Activated T-helper 1 cell treated with anti-CD3 and anti-CD28 coated beads, Interleukin-2, amount 50 U/mL, for 16 hours (primary cell): ENCODE measurements around the gene CSMD2.

ENCODE experiments used
- DNase-seq, 2 donors: peaks; one replicate each; pipeline ENCODE4 v3.0.0-alpha.2; 2020; ENCODE audit warnings: low read depth in 1 of 2, low spot score in 1 of 2

The CSMD2 gene

DNA sequence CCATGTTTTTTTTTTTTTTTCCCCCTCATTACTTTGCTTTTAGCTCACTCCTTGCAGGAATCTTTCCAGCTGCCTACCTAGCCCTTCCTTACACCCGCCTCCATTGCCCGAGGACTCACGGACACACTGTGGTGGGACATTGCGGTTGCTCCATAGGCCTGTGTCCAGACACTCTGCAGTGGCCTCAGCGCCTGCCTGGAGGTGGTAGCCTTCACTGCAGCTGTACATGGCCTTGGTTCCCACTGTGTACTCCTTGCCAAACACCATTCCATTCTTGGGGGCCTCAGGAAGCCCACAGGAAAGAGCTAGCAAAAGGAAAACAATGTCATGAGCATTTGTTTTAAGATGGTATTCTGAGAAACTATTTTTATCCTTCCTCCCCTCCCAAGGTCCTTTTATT is 592.6 kb downstream of the CSMD2 start:
- DNase-seq, result no peak

DNA sequence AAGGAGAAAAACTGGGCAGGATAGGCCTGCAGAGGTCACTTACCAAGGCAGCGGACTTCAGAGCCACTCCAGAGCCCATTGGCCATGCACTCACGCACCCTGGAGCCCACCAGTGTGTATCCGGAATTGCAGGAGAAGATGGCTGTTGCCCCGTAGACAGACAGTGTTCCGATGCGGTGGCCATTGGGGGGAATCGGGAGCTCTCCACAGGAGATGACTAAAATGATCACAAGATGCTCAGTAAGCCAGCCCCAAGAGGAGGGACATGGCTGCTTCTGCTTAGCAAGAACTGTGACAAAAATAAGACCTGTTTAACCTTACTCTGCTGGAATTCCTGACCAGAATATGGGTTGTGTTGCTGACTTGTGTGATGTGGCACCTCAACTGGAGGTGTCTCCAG is 595.7 kb downstream of the CSMD2 start:
- DNase-seq, result no peak

DNA sequence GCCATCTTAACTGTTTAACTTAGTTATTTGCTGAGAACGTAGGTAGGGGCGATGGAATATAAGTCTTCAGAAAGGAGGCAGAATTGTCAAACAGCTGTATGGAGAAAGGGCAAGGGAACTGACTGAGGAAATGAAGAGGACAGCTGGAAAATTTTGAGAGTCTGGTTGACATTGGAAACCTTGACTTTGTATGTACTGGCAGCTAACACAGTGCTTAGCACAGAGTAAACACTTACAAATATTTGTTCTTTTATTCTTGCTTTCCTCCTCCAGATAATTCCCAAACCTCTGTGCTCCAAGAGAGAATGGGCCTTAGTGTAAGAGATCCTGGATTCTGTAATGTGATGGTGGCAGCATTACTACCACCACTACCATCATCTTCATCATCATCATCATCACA is 601.3 kb downstream of the CSMD2 start:
- DNase-seq, result no peak

DNA sequence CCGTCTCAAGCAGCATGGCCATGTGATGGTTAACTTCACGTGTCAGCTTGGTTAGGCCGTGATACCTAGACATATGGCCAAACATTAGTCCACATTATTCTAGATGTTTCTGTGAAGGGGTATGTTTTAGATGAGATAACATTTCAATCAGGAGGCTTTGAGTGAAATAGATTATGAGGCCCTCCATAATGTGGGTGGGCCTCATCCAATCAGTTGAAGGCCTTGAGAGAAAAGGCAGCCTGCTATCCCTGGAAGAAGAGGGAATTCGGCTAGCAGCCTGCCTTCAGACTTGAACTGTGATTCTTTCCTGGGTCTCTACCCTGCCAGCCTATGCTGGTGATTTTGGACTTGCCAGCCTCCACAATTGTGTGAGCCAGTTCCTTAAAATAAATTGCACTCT is 602.5 kb downstream of the CSMD2 start:
- no peak for DNase-seq

DNA sequence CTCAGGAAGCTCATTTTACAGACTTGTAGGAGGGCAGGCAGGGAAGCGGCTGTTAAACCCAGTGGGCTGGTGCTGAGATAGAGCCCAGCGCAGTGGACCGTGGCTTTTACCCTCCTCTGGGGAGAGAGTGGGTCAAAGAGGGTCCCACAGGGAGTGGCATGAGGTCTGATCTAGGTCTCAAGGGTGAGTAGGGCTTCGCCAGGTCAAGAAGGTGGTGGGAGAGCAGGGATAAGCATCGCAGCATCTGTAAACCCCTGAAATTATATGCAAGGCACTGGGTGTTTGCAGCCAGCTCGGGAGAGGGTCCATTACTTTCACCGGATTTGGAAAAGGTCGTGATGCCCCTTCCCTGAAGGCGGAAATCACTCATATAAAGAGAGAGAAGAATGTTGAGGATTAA is 603.5 kb downstream of the CSMD2 start:
- DNase-seq, result no peak

DNA sequence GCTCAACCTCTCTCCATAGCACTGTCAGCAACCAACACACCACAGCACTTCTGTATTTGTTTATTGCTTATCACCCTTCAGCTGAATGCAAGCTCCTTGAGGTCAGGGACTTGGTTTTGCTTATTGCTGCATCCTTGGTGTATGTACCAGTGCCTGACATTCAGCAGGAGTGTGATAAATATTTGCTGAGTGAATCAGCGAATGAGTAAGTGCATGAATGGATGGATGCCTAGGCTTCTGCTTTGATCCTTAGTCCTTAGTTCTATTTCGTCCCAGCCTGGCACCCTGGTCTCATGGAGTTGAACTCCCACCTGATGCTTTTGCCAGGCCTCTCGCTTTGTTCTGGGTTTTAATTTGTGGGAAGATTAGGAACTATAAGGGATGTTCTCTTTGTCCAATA is 604.4 kb downstream of the CSMD2 start:
- no peak for DNase-seq

DNA sequence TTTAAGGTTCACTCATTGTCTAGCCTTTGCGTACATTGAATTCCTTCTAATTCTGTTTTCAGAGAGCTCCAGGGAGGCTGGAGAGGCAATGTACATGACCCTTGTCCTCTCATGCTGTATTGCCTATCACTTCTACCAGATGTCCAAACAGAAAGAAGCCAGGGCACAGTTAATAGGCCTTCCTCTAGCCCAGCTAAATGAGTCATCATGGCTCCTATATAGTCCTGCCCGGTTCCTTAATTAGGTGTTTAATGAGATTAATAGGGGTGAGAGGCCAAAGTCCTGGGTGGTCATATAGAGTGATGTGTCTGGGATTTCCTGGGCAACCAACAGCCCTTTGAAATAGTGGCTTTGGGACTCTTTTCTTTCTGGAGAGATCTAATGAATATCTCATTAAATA is 616.3 kb downstream of the CSMD2 start:
- DNase-seq, result no peak

DNA sequence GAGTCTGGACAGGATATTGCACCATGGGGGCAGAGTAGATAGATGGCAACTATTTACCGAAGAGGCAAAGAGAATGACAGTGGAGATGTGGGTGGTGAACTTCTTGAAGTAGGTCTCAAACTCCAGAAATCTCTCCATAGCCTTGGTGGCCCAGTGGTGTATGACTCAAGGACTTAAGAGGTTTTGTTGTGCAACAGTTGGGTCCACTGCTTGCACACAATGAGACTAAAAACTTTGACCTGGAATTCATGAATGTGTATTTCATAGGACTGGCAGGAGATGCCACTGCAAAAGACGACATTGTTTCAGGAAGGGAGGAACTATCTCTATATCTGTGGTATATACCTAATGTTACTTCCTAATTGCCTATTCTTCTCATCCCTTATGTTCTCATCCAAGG is 616.7 kb downstream of the CSMD2 start:
- no peak for DNase-seq

DNA sequence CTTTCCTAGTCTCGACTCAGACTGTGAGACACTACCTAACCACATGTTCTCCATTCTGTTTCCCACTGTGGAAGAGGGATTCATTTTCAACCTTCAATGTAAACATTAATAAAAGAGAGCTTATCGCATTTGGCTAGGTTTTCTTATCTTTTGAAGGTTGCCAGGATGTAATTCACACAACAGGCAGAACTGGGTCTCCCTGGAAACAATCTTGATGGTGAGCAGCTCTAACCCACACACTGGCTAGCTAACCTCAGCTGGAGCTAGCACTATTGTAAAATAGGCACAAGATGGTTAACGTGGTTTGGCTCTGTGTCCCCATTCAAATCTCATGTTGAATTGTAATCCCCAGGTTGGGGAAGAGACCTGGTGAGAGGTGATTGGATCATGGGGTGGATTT is 617.5 kb downstream of the CSMD2 start:
- no peak for DNase-seq

DNA sequence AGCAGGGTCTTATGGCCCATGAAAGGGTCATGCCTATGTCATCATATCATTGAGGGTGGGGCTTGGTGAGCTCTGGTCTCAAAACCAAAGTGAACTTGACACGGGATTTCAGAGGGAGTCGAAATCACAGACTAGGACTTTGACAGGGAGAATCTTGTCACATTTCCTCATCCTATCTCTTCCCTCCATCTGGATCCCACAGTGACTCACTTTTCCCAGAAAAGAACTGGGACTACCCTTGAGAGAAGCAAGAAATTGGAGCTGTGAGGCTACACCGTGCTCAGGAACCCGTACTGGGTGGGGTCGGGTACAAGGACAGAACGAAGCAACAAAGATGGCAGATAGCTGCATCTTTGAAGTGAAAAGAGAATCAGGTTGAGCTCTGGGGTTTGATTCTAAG is 623.1 kb downstream of the CSMD2 start:
- DNase-seq, result no peak

DNA sequence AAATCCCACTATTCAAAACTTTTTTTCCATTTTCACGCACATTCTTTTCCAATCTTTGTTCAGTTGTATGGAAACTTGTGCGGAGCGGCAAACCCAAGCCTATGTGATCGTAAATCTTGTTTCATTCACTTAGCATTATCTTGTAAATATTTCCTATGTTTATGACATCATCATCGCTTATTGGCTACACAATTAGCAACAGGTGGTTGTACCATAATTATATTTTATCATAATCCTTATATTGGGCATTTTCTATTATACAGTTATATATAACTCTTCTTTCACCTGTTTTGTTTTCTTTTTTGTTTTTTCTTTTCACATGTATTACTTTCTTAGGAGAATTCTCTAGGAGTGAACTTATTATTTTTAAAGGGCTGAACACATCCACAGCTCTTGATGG is 627.1 kb downstream of the CSMD2 start:
- DNase-seq, result no peak

DNA sequence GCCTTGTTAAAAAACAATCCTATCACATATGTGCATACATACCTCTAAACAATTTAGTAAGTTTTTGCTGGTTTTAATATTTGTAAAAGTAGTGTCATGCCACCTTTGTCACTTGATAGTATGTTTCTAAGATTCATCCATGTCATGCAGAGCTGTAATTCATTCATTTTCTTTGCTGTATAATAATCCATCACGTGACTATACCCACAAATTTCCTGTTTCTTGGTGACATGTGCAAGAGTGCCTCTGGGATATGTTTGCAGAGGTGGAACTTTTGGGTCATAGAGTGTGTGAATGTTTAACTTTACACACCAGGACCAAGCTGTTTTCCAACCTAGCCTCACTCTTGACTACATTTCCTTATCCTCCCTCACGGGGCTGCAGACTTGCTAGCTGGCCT is 629.7 kb downstream of the CSMD2 start:
- no peak for DNase-seq

DNA sequence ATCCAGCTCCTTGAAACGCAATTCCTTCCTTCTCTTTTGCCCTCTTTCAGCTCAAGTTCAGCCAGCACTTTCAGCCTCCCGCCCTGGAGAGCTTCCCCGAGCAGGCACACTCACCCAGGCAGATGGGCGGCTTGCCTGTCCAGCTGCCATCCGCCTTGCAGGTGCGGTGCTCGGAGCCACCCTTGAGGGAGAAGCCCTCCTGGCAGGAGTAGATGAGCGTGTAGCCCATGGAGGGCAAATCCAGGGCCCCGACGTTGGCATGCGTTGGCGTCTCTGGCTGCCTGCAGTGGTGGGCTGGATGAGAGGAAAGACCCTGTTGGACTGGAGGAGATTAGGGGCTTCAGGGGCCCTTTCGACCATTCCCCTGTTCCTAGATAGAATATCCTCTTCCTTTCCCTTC is 632.1 kb downstream of the CSMD2 start:
- no peak for DNase-seq

DNA sequence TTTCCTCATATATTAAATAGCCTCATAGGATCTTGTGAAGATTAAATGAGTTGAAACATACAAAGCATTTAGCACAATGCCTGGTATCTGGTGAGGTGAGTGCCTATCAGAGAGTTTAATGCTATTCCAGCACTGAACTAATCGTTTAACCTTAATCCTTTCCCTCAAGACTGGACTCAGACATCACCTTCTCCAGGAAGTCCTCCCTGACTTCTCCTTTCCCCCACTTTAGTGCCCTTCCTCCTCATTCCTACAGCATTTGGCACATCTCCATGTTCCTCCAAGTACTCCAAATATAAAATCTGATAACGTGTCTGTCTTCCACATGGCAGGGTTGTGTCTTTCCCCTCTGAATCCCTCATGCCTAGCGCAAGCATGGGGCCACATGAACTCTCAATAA is 632.8 kb downstream of the CSMD2 start:
- DNase-seq, result no peak

DNA sequence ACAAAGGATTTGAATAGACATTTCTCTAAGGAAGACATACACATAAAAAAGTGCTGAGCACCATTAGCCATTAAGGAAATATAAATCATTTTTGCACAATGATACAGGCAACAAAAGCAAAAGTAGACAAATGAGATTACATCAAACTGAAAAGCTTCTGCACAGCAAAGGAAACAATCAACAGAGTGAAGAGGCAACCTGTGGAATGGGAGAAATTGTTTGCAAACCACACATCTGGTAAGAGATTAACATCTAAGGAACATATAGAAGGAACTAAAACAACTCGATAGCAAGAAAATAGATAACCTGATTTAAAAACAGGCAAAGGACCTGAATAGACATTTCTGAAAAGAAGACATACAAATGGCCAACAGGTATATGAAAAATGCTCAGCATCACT is 635.1 kb downstream of the CSMD2 start:
- DNase-seq, result no peak

DNA sequence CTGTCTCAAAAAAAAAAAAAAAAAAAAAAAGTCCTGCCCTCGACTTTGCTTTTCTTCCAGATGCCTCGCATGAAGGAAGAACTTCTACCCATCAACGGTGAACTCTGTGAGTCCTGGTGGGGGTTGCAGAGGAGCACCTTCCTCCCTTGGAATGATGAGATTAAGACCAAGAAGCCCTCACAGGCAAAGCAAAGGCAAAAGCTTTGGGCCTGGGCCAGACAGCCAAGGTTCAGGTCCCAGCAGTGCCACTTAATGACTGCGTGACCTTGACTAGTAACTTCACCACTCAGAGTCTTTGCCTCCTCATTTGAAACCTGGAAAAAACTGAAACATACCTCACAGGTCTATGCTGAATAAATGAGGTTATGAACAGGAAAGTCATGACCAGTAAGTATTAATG is 637.1 kb downstream of the CSMD2 start:
- DNase-seq, result no peak

DNA sequence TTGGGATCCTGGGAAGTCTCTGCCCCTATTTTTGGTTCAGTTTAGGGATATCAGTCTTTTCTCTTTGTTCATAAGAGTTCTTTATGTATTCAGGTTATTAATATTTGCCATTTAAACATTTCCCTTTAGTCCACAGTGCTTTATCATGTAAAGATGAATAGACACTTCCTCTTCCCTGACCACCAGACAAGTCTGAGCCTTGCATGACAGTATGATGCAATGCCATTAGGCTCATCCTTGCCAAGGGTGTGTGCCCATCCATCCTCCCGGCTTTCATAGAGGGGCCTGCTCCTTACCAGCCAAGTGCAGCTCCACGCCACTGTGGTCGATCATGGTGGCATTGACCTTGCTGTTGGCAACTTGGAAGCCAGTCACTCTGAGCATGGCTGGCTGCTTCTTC is 640.4 kb downstream of the CSMD2 start:
- no peak for DNase-seq

DNA sequence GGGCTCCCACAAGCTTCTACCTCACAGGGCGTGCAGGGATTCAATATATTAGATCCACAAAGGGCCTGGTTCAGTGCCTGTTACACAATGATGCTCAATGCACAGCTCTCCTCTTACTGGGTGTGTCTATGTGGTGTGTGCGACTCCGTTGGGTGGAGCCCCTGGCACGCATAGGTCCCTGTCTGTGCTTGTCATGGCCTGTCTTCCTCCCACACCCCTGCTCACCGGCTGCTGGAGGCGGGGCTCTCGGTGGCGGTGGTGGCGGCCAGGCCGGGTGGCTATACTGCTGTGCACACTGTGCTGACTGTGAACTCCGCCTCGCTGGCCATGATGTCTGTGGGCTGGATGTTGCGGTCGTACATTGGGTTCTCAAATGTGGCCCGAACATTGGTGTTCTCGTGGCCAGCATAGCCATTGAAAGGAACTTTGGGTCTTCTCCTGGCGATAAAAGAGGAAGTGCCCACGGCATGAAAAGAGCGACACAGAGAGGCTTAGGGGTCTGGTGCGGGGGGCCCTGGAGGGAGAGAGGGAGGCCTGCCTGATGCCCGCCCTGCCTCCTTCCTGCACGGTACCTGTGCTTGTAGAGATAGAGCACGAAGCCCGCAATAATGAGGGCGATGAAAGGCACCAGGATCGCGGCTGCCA is 645.7 kb downstream of the CSMD2 start:
- no peak for DNase-seq

DNA sequence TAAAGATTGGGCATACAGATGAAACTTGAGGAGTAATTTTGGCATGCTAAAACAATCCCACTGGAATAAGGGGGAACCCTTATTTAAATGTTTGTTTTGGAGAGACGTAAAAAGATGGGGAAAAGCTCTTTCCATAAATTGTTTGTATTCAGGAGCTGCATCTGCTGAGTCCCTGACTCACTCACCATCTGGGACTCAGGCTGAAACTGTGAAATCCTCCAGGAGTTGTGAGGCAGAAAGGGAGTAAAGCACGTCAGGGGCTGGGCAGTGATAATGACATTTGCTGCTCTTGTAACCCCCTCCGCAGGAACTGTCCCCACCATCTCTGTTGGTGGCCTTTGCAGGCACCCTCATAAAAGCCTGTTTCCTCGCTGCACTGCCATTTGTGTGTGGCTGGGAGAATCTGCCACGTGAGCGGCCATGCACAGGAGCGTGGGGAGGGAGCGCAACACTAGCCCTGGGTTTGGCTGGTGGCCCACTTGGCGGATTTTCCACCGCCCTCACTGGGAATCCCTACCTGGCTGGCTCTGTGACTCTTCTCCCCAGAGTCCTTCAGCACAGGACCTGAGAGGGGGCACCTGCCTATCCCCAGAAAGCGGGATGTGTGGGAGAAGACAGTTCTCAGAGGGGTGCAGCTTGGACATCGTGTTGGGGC is 647.3 kb downstream of the CSMD2 start:
- DNase-seq, result no peak

DNA sequence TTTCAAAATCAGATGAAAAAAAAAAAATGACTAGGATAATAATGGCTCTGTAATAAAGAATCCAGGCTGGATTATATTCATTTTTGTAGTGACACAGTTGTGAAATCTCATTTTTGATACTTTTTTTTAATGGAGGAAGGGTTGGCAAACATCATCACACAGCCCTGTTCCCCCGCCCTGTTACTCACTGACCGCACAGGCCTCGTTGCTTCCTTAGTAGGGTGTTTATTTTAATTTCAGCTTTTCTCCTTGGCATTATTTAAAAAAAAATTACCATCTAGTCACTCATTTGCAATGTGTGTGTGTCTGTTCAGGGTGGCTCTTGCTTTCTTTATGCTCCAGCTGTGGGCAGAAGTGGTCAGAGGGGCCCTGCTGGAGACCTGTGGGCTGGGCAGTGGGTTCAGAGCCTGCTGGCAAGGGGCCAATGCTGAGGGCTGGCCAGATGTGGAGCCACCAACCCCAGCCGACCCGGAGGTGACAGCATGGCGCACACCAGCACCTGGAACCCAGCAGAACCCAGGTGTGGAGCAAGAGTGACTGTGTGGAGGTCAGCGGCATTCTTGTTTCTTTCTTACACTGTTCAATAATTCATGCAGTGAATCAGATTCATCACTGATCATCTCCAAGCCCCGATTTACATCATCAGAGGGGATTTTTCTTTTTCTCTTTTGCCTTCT is 648.0 kb downstream of the CSMD2 start:
- DNase-seq, result no peak

DNA sequence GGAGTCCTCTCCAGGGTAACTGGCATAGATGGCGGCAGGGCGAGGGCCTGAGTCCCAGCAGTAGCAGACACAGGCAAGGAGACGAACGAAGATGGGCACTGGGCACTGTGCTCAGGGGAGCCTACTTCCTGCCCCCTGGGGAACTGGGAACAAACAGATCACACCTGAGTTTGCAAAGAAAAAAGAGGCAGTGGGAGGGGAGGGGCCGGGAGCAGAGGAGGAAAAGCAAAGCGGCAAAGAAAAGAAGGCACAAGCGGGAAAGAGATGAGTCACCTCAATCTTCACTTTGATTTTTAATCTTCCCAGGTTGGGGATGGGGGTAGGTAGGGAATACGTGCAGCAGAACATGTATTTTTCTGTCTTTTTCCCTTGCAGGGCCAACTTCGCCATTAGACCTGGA is 648.6 kb downstream of the CSMD2 start:
- DNase-seq, result no peak

DNA sequence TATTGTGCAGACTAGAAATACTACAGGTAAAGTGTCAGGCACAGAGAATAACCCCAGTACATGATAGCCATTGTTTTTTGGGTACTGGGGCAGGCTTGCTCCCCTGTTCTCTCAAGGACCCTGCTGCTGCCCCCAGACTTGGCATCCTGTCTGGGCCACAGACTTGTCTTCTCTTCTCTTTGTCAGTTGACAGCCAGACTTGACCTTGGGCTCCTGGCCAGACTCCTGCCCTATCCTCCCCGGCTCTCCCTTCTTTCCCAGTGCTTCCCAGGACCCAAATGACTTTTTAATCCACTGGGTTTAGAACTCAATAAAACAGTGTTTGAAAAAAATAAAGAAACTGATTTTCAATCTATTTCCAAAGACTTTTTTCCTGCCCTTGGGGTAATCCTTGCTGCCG is 649.4 kb downstream of the CSMD2 start:
- no peak for DNase-seq

DNA sequence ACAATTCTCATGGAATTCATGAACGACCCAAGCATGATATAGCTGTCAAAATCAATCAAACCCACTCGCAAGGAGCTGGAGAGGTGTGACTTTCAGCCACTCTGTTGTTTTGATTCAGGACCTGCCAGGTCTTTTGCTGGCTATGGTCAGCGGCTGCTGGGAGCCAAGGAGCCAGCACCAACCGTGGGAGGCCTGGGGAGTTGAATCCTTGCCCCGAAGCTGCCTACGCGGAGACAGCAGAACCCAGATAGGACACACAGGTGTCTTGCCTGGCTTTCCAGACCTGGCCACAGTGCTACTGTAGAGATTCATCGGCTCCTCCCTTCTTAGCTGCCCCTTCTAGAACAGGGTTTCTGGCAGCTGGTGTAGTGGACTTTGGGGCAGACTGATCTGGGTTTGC is 649.9 kb downstream of the CSMD2 start:
- DNase-seq, result no peak
